NB4 (cell line): ENCODE measurements around the gene RAP1GAP.

Experiments
- DNase-seq: peaks from one replicate; pipeline ENCODE4 v3.0.0; 2010; ENCODE audit warnings: low read depth
- H3K4me3 ChIP-seq: one replicate; pipeline ENCODE4 v1.5.1; 2011; ENCODE audit warnings: mild to moderate bottlenecking, low read depth, low read length, moderate library complexity
- MYC ChIP-seq: IDR thresholded peaks from 2 replicates; pipeline ENCODE4 v1.6.1; 2011; ENCODE audit warnings: low read depth, low read length
- POLR2A ChIP-seq: IDR thresholded peaks from 2 replicates; pipeline ENCODE4 v1.6.1; 2011; ENCODE audit warnings: mild to moderate bottlenecking; ENCODE audit not compliant: insufficient read length; ENCODE audit errors: extremely low read depth
- TF ChIP-seq, protein P1 (sequence below): IDR thresholded peaks from one replicate; pipeline ENCODE4 v1.5.1; 2012; ENCODE audit warnings: low read depth, low read length
- TF ChIP-seq, protein P2 (sequence below): IDR thresholded peaks from 2 replicates; pipeline ENCODE4 v1.6.1; 2011; ENCODE audit warnings: low read depth, low read length

RAP1GAP gene

DNA sequence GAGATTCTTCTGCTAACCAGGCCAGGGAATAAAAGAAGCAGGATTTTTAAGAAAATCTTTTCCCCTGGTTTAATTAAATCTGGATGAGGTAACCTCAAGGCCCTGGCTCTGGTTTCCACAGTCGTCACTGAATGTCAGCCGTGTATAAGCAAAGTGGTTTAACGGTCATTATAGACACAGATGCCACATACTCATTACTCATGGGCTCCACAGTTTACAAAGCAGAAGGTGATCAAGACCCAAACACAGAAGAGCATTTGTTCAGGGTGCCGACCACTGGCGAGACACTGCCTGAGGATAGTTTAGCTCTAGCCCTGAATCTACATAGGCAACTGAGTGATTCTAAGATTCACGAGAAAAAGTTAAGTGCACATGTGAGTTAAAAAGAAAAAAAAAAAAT, 27.8 kb upstream of the RAP1GAP start:
- no peak overlapping the region for H3K4me3 ChIP-seq
- TF ChIP-seq, protein P1, sequence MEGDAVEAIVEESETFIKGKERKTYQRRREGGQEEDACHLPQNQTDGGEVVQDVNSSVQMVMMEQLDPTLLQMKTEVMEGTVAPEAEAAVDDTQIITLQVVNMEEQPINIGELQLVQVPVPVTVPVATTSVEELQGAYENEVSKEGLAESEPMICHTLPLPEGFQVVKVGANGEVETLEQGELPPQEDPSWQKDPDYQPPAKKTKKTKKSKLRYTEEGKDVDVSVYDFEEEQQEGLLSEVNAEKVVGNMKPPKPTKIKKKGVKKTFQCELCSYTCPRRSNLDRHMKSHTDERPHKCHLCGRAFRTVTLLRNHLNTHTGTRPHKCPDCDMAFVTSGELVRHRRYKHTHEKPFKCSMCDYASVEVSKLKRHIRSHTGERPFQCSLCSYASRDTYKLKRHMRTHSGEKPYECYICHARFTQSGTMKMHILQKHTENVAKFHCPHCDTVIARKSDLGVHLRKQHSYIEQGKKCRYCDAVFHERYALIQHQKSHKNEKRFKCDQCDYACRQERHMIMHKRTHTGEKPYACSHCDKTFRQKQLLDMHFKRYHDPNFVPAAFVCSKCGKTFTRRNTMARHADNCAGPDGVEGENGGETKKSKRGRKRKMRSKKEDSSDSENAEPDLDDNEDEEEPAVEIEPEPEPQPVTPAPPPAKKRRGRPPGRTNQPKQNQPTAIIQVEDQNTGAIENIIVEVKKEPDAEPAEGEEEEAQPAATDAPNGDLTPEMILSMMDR: no peak
- DNase-seq: no peak

DNA sequence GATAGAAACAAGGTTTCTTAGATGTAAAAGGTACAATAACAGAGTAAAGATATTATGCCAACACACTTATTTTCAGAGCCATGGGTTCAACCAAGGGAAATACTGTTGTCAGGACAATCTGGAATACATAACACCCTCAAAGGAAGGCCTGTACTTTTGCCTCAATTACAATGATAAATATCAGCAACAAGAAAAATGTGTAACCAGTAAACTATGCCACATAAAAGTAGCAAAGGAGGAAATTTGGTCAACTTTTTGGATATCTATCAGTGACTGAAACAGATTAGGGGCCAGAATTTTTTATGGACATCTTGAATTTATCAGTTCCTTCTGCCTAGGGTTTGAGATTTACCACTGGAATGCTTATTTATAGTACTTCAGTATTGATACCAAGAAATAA, 24.6 kb upstream of the RAP1GAP start:
- no peak overlapping the region for H3K4me3 ChIP-seq
- no peak for DNase-seq
- TF ChIP-seq, protein P1: no peak
- no peak for TF ChIP-seq MYC
- no peak for TF ChIP-seq POLR2A
- TF ChIP-seq, protein P2, sequence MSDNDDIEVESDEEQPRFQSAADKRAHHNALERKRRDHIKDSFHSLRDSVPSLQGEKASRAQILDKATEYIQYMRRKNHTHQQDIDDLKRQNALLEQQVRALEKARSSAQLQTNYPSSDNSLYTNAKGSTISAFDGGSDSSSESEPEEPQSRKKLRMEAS: no peak

DNA sequence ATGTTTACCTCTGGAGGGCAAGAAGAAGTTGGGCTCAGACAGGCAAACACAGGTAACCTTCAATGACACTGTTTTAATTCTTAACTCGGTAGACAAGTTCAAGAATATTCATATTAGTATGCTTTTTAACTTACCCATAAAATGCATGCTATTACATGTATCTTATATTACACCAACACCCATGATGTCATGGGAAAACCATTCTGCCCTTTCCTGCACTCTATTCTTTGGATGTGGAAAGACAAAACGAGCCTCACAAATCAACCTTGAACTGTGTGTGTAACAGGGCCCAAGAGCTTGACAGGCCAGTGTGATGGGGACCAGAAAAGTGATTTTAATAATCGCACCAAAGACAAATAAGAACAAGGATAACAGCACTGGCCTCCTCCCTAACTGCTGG, 22.6 kb upstream of the RAP1GAP start:
- H3K4me3 ChIP-seq: no peak overlapping the region
- TF ChIP-seq, protein P1: no peak
- TF ChIP-seq, protein P2: no peak
- TF ChIP-seq MYC (no peak), POLR2A (no peak)
- DNase-seq: no peak

DNA sequence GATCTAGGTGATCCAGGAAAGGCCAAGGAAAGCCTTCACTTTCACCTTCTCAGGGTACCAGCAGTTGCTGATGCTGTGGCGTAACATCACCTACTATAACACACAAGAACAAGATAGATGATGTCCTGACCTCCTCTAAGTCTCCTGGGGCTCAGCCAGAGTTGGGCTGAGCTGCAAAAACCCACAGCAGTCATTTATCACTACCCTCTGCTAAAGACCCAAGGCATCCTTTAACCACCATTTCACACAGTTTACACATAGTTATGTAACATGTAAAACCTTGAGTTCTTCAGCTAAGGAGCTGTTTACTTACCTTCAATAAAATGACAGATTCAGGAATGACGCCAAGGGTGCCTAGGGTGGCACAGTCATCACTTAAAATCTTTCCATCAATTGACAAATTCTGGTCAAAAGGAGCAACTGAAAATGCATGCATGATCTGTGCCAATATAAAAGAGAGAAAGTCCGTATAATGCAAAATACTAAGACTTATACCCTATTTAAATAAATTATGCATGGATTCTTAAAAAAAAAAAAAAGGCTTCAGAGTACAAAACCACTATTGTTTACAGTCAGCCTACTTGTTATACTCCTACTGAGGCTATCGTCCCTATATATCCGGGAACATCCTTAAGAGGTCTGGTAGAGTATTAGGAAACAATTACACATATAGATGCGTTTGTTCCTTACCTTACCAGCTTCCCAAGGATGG, 20.7 kb upstream of the RAP1GAP start:
- H3K4me3 ChIP-seq: no peak overlapping the region
- TF ChIP-seq, protein P1: no peak
- TF ChIP-seq, protein P2: no peak
- TF ChIP-seq POLR2A (no peak), MYC (no peak)

DNA sequence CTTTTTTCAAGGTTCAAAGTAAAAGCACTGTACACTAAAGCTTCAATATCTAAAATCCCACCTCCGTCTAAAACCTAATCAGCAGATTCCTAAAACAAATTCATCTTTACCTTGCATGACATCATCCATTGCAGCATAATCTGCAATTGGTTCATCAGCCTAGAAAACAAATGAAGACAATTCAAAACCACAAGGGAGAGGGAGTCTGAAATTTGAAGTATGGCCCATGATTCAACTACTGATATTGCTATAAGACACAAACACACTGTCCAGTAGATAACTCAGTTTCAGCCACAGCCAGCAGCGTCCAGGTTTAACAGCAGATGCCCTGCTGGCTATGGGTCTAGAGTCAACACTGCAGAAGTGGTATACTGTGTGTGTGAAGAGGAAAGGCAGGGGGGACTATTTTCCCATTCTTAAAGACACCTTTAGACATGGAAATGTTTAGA, 17.9 kb upstream of the RAP1GAP start:
- no peak for DNase-seq
- no peak for TF ChIP-seq POLR2A
- TF ChIP-seq, protein P2: no peak
- TF ChIP-seq, protein P1: no peak
- TF ChIP-seq MYC: no peak
- H3K4me3 ChIP-seq: no peak overlapping the region

More for the DNA sequence above, 20.7 kb upstream of the RAP1GAP start:
- DNase-seq: no peak

DNA sequence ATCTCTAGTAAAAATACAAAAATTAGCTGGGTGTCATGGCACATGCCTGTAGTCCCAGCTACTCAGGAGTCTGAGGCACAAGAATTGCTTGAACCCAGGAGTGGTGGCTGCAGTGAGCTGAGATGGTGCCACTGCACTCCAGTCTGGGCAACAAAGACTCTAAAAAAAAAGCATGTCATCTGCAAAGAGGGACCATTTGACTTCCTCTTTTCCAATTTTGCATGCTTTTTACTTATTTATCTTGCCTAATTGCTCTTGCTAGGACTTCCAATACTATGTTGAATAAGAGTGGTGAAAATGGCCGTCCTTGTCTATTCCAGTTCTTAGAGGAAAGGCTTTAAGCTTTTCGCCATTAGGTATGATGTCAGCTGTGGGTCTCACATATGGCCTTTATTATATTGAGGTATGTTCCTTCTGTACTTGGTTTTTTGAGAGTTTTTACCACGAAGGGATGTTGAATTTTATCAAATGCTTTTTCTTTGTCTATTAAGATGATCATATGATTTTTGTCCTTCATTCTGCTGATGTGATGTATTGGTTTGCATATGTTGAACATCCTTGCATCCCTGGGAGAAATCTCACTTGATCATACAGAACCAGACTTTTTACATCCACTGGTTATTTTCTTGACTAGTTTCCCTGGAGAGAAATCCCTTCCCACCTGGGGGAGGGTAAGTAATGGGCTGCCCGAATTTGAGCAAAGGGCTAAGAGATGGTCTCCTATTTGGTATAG, 17.0 kb upstream of the RAP1GAP start:
- DNase-seq: peak; percentile 31
- H3K4me3 ChIP-seq: no peak overlapping the region
- TF ChIP-seq, protein P2: no peak
- TF ChIP-seq POLR2A (no peak), MYC (no peak)
- TF ChIP-seq, protein P1: no peak
